Measurements from ENCODE around the gene DPEP3.
"Not testable (repeated sequence)": the region's sequence is repeated elsewhere in the genome, so short reads cannot be mapped to it uniquely, and the experiment has no call there.

The DPEP3 gene

GRCh38 chr16:67979955-67980678 lies at the start of gene DPEP3:
TSS of gene DPEP3 (minus strand) at chr16:67980499. CDS start at chr16:67980380, 119 bp downstream.
- no peak for DNase-seq

GRCh38 chr16:68028996-68029395 lies 48.7 kb upstream of the DPEP3 start:
- no peak for DNase-seq

- peak; percentile 84 for DNase-seq
Measured at GRCh38 chr16:68022728-68023537, 42.6 kb upstream of the DPEP3 start, which contains the start of the genes DDX28 and DUS2. TSS of gene DDX28 (minus strand) at chr16:68023232. CDS start at chr16:68023202, 30 bp downstream. TSS of gene DUS2 (plus strand) at chr16:68023284. CDS start at chr16:68038024, 14,740 bp downstream.

- DNase-seq = no peak
Measured at GRCh38 chr16:68022278-68022727, 42.0 kb upstream of the DPEP3 start.

- DNase-seq = no peak
Measured at GRCh38 chr16:68021490-68021889, 41.2 kb upstream of the DPEP3 start.

- no peak for DNase-seq
Measured at GRCh38 chr16:68019167-68019680, 38.9 kb upstream of the DPEP3 start.

- DNase-seq = no peak
Measured at GRCh38 chr16:68015681-68016080, 35.4 kb upstream of the DPEP3 start, which contains the start of gene DPEP2NB. TSS of gene DPEP2NB (minus strand) at chr16:68015911. CDS start at chr16:68015770, 141 bp downstream.

- DNase-seq = no peak
Measured at GRCh38 chr16:68013440-68013839, 33.1 kb upstream of the DPEP3 start.

GRCh38 chr16:68009872-68010271 lies 29.6 kb upstream of the DPEP3 start:
- not testable (repeated sequence) for DNase-seq

- no peak for DNase-seq
Measured at GRCh38 chr16:68009157-68009735, 28.9 kb upstream of the DPEP3 start.

- no peak for DNase-seq
Measured at GRCh38 chr16:68005786-68006286, 25.5 kb upstream of the DPEP3 start.

GRCh38 chr16:68005211-68005610 lies 24.9 kb upstream of the DPEP3 start:
- DNase-seq = no peak

GRCh38 chr16:68003031-68003430 lies 22.7 kb upstream of the DPEP3 start:
- DNase-seq = no peak

- DNase-seq = no peak
Measured at GRCh38 chr16:68000450-68000849, 20.2 kb upstream of the DPEP3 start.

GRCh38 chr16:67999985-68000384 lies 19.7 kb upstream of the DPEP3 start:
- no peak for DNase-seq

GRCh38 chr16:67998779-67999688 lies 18.7 kb upstream of the DPEP3 start, which contains the start of gene DPEP2:
TSS of gene DPEP2 (minus strand) at chr16:67999484. CDS start at chr16:67993212, 6,272 bp downstream.
- DNase-seq = not testable (repeated sequence)

GRCh38 chr16:67998231-67998778 lies 18.0 kb upstream of the DPEP3 start:
- DNase-seq = not testable (repeated sequence)

GRCh38 chr16:67996666-67997065 lies 16.4 kb upstream of the DPEP3 start:
- no peak for DNase-seq

GRCh38 chr16:67995423-67995822 lies 15.1 kb upstream of the DPEP3 start:
- DNase-seq = no peak

- not testable (repeated sequence) for DNase-seq
Measured at GRCh38 chr16:67994040-67994408, 13.7 kb upstream of the DPEP3 start.
